Glomerular visceral epithelial cell (primary cell): ENCODE data around the gene NUAK1.

Experiments
- DNase-seq: peaks from one replicate; pipeline ENCODE4 v3.0.0-alpha.2; 2016; ENCODE audit errors: extremely low spot score

The NUAK1 gene

GRCh38 chr12:106082216-106083175 is 56.3 kb downstream of the NUAK1 start:
- no peak for DNase-seq

GRCh38 chr12:106081606-106082005 is 57.1 kb downstream of the NUAK1 start:
- no peak for DNase-seq

- DNase-seq, result no peak
These were observed 58.0 kb downstream of the NUAK1 start for GRCh38 chr12:106080791-106081170.

GRCh38 chr12:106080041-106080790 is 58.5 kb downstream of the NUAK1 start:
- peak; percentile 37 for DNase-seq

- DNase-seq, result no peak
These were observed 59.5 kb downstream of the NUAK1 start for GRCh38 chr12:106079148-106079738.

GRCh38 chr12:106078358-106079010 is 60.3 kb downstream of the NUAK1 start:
- peak; percentile 92 for DNase-seq

- peak; percentile 77 for DNase-seq
These were observed 63.9 kb downstream of the NUAK1 start for GRCh38 chr12:106074706-106075392.

- DNase-seq, result no peak
These were observed 64.4 kb downstream of the NUAK1 start for GRCh38 chr12:106074361-106074705.

GRCh38 chr12:106073179-106073578 is 65.6 kb downstream of the NUAK1 start:
- no peak for DNase-seq

- DNase-seq, result no peak
These were observed 66.0 kb downstream of the NUAK1 start for GRCh38 chr12:106072751-106073150.

- DNase-seq, result no peak
These were observed 67.1 kb downstream of the NUAK1 start for GRCh38 chr12:106071686-106072085.

- no peak for DNase-seq
These were observed 68.1 kb downstream of the NUAK1 start for GRCh38 chr12:106070611-106071010.

- no peak for DNase-seq
These were observed 68.6 kb downstream of the NUAK1 start for GRCh38 chr12:106070147-106070546.

GRCh38 chr12:106068296-106068695 is 70.5 kb downstream of the NUAK1 start:
- no peak for DNase-seq

- no peak for DNase-seq
These were observed 71.0 kb downstream of the NUAK1 start for GRCh38 chr12:106067606-106068205.

GRCh38 chr12:106066726-106067325 is 71.9 kb downstream of the NUAK1 start:
- DNase-seq, result no peak

- no peak for DNase-seq
These were observed 72.6 kb downstream of the NUAK1 start for GRCh38 chr12:106066051-106066705.

- DNase-seq, result no peak
These were observed 73.2 kb downstream of the NUAK1 start for GRCh38 chr12:106065506-106065905.

- no peak for DNase-seq
These were observed 74.1 kb downstream of the NUAK1 start for GRCh38 chr12:106064721-106065021.
